AG04450 (cell line): ENCODE results near the gene IFNA2. TPM values are rescaled to one million over a fixed set of nuclear protein-coding genes. Genes with fewer than 3 reads are reported as not detected.

Experiments used
- CTCF ChIA-PET: fragments of 300-600, 350-600 bp; formaldehyde crosslinking; extraction: SDS; loops from one replicate; lab custom pipeline; 2022; ENCODE audit warnings: antibody characterized with exemption, inconsistent platforms; lab: Charles Lee
- POLR2A ChIA-PET: fragments of 350-600 bp; formaldehyde crosslinking; extraction: SDS; loops from one replicate; lab custom pipeline; 2021; ENCODE audit warnings: antibody characterized with exemption, inconsistent platforms; lab: Yijun Ruan, JAX
- DNase-seq: peaks from one replicate; pipeline ENCODE4 v3.0.0-alpha.2; 2011; ENCODE audit warnings: low read depth, low spot score
- H3K27ac ChIP-seq: one replicate; pipeline ENCODE4 v1.5.1; 2012; ENCODE audit warnings: low read depth, low read length, control low read depth
- H3K27me3 ChIP-seq: one replicate; pipeline ENCODE4 v1.6.0; 2012; ENCODE audit warnings: low read length; ENCODE audit not compliant: control insufficient read depth, insufficient read depth
- H3K4me3 ChIP-seq: 2 replicates; pipeline ENCODE4 v1.5.1; 2011; ENCODE audit warnings: mild to moderate bottlenecking, low read depth, low read length, control low read depth
- H3K9me3 ChIP-seq: 2 replicates; pipeline ENCODE4 v1.5.1; 2012; ENCODE audit warnings: low read length; ENCODE audit not compliant: control insufficient read depth, insufficient read depth
- CTCF ChIP-seq: IDR thresholded peaks from 2 replicates; pipeline ENCODE4 v1.5.1; 2011; ENCODE audit warnings: low read depth, low read length, control low read depth, inconsistent platforms
- polyA plus RNA-seq: library from polyadenylated mRNA; depleted of rRNA; stranded (reverse); fragments of >200 nt; gene quantifications from 2 replicates; pipeline ENCODE4 v1.2.3, GENCODE V29; 2011

Gene IFNA2
- polyA plus RNA-seq, 1 experiment = not detected

DNA sequence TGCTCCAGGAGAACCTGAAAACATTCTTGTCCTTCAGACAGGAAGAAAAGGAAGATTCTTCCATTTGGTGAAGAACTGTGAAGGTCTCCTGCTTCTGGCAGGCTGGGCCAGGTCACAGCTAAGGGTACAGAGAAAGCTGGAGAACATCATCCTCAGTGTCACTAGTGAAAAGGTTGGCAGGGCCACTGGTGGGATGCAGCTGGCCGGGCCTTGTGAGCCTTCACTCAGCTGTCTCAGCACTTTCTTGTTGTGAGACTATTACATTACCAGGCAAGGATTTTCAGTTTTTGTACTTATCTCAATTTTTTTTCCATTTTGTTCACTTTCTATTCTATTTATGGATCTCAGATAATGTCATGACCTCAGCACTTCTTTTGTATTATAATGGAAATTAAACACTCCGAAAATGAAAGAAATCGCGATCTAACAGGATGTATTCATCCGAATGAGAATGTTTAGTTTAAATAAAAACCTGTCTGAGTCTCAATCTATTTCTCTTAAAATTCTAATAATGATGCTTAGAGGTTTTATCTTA, 13.8 kb upstream of the IFNA2 start:
- no peak overlapping the region for H3K4me3 ChIP-seq
- DNase-seq = no peak
- no peak for TF ChIP-seq CTCF
- H3K27ac ChIP-seq = no peak overlapping the region
- H3K9me3 ChIP-seq = no peaks in the 10 kb centered on the region
- peaks cover 43% of the 10 kb centered on the region for H3K27me3 ChIP-seq
- ChIA-PET CTCF (interaction anchor here (1.0 to 1.7 kb wide), 7 partner anchors 36 to 310 kb away, joined by 3 to 8 read pairs (median 5); no protein-coding TSS in a partner anchor), POLR2A (no interaction called here)

GRCh38 chr9:21395778-21396717, 10.8 kb upstream of the IFNA2 start:
- CTCF ChIA-PET = interaction anchor here (0.6 to 2.8 kb wide), 38 partner anchors 9 to 1500 kb away, joined by 3 to 28 read pairs (median 4); partner anchors contain the start of genes IFNA8 and KLHL9
- peak; percentile 82 for TF ChIP-seq CTCF

GRCh38 chr9:21392270-21392669, 7.1 kb upstream of the IFNA2 start:
- CTCF ChIA-PET = interaction anchor here (0.6 to 1.5 kb wide), 6 partner anchors 11 to 577 kb away, joined by 3 to 10 read pairs (median 4); no protein-coding TSS in a partner anchor
- H3K27ac ChIP-seq = no peak overlapping the region
- peak; percentile 33 for TF ChIP-seq CTCF
- POLR2A ChIA-PET = no interaction called here
- no peaks in the 10 kb centered on the region for H3K9me3 ChIP-seq
- no peak overlapping the region for H3K4me3 ChIP-seq
- H3K27me3 ChIP-seq = peaks cover 14% of the 10 kb centered on the region
- DNase-seq = no peak

More at GRCh38 chr9:21395778-21396717, 10.8 kb upstream of the IFNA2 start:
- Histone ChIP-seq H3K4me3 (peak overlapping the region; percentile 53), H3K27ac (no peak overlapping the region), H3K27me3 (peaks cover 26% of the 10 kb centered on the region), H3K9me3 (no peaks in the 10 kb centered on the region)
- DNase-seq = no peak
- POLR2A ChIA-PET = no interaction called here

DNA sequence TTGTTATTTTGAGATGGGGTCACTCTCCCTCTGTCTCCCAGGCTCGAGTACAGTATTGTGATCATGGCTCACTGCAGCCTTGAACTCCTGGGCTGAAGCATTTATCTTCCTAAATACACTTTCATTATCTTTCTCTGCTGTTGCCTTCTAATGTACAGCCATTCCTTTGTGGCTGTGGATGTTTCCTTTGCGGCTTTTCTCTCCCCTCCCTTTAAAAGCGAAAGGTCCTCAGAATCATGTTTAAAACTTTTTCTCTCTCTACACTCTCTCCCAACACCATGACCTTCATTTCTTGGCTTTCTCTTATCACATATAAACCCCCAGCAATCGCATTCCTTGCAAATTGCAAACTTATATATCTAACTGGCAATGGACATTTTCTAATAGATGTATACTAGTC, 1.6 kb downstream of the IFNA2 start:
- ChIA-PET POLR2A (no interaction called here), CTCF (no interaction called here)
- H3K4me3 ChIP-seq = no peak overlapping the region
- DNase-seq = no peak
- no peak overlapping the region for H3K27ac ChIP-seq
- no peak for TF ChIP-seq CTCF
- no peaks in the 10 kb centered on the region for H3K27me3 ChIP-seq
- H3K9me3 ChIP-seq = no peaks in the 10 kb centered on the region
